Measurements from ENCODE around the gene HAUS8.
"Not testable (repeated sequence)": the region's sequence is repeated elsewhere in the genome, so short reads cannot be mapped to it uniquely, and the experiment has no call there.

HAUS8 gene

GRCh38 chr19:17075035-17075863 is at the start of gene HAUS8, which contains the start of gene MYO9B:
TSS of gene HAUS8 (minus strand) at chr19:17075452. CDS start at chr19:17075422, 30 bp downstream.
TSS of gene MYO9B (plus strand) at chr19:17075777. CDS start at chr19:17101718, 25,941 bp downstream.
- DNase-seq (ENCODE audit: low spot score) = peak; percentile 99

- DNase-seq (ENCODE audit: low spot score) = no peak
Observed at GRCh38 chr19:17124025-17124424, 48.8 kb upstream of the HAUS8 start.

GRCh38 chr19:17123041-17123440 is 47.8 kb upstream of the HAUS8 start:
- no peak for DNase-seq (ENCODE audit: low spot score)

GRCh38 chr19:17121736-17122293 is 46.6 kb upstream of the HAUS8 start:
- DNase-seq (ENCODE audit: low spot score) = peak; percentile 24

- no peak for DNase-seq (ENCODE audit: low spot score)
Observed at GRCh38 chr19:17118957-17119356, 43.7 kb upstream of the HAUS8 start.

GRCh38 chr19:17116996-17117702 is 41.9 kb upstream of the HAUS8 start:
- no peak for DNase-seq (ENCODE audit: low spot score)

- no peak for DNase-seq (ENCODE audit: low spot score)
Observed at GRCh38 chr19:17114414-17114831, 39.2 kb upstream of the HAUS8 start.

- DNase-seq (ENCODE audit: low spot score) = no peak
Observed at GRCh38 chr19:17113127-17113785, 38.0 kb upstream of the HAUS8 start.

- no peak for DNase-seq (ENCODE audit: low spot score)
Observed at GRCh38 chr19:17112700-17113099, 37.4 kb upstream of the HAUS8 start.

GRCh38 chr19:17112271-17112670 is 37.0 kb upstream of the HAUS8 start:
- no peak for DNase-seq (ENCODE audit: low spot score)

GRCh38 chr19:17111766-17112165 is 36.5 kb upstream of the HAUS8 start:
- no peak for DNase-seq (ENCODE audit: low spot score)

GRCh38 chr19:17110599-17110966 is 35.3 kb upstream of the HAUS8 start:
- no peak for DNase-seq (ENCODE audit: low spot score)

- DNase-seq (ENCODE audit: low spot score) = no peak
Observed at GRCh38 chr19:17109962-17110598, 34.8 kb upstream of the HAUS8 start.

GRCh38 chr19:17109300-17109699 is 34.0 kb upstream of the HAUS8 start:
- no peak for DNase-seq (ENCODE audit: low spot score)

- no peak for DNase-seq (ENCODE audit: low spot score)
Observed at GRCh38 chr19:17108453-17108784, 33.2 kb upstream of the HAUS8 start.

GRCh38 chr19:17107546-17108452 is 32.5 kb upstream of the HAUS8 start:
- no peak for DNase-seq (ENCODE audit: low spot score)

GRCh38 chr19:17106964-17107363 is 31.7 kb upstream of the HAUS8 start:
- not testable (repeated sequence) for DNase-seq (ENCODE audit: low spot score)

- no peak for DNase-seq (ENCODE audit: low spot score)
Observed at GRCh38 chr19:17105556-17105955, 30.3 kb upstream of the HAUS8 start.

GRCh38 chr19:17104679-17105078 is 29.4 kb upstream of the HAUS8 start:
- no peak for DNase-seq (ENCODE audit: low spot score)

GRCh38 chr19:17103177-17103576 is 27.9 kb upstream of the HAUS8 start:
- no peak for DNase-seq (ENCODE audit: low spot score)
